ENCODE results near the gene EML4. TPM values are rescaled to one million over a fixed set of nuclear protein-coding genes. Genes with fewer than 3 reads are reported as not detected.
A peak's percentile ranks its signal among the peaks of the same experiment; 100 is the strongest.

EML4 gene
- total and polyA plus RNA-seq, 2 of the 13 experiments (the other 11 are each of a cell fraction or from before 2014, with no cell fraction given), result 243 to 476 TPM

- TF ChIP-seq HNF1B (CRISPR knock-in tag; IDR thresholded peaks at IDR 0.05) (no peak), FOXO4 (CRISPR knock-in tag; conservative IDR thresholded peaks at IDR 0.05) (no peak), ZNF160 (CRISPR knock-in tag; IDR thresholded peaks at IDR 0.05) (0 out of 2 replicates have a peak, but pooled peaks have one; percentile 36), HMGXB4 (CRISPR knock-in tag; IDR thresholded peaks at IDR 0.05; ENCODE audit: borderline replicate concordance in 1 of 2, low read depth in 1 of 2) (0 out of 4 replicates have a peak, but pooled peaks of 1 of the 2 experiments have one; percentile 10), RARA (CRISPR knock-in tag; IDR thresholded peaks at IDR 0.05) (no peak), NRL (CRISPR knock-in tag; IDR thresholded peaks at IDR 0.05; ENCODE audit: borderline replicate concordance) (peak; percentile 36; the same call in 1 of the 2 replicates), ZNF17 (CRISPR knock-in tag; IDR thresholded peaks at IDR 0.05) (no peak), SUZ12 (IDR thresholded peaks at IDR 0.05; ENCODE audit: low read depth, low read length) (no peak), ATF4 (CRISPR knock-in tag; IDR thresholded peaks at IDR 0.05) (no peak), ZNF20 (CRISPR knock-in tag; IDR thresholded peaks at IDR 0.05) (no peak), FLYWCH1 (CRISPR knock-in tag; IDR thresholded peaks at IDR 0.05) (0 out of 2 replicates have a peak, but pooled peaks have one; percentile 12), PHF8 (CRISPR knock-in tag; IDR thresholded peaks at IDR 0.05) (peak; percentile 25; the same call in 1 of the 2 replicates), GTF2F1 (IDR thresholded peaks at IDR 0.05; ENCODE audit: low read length) (no peak), POLR2AphosphoS5 (IDR thresholded peaks at IDR 0.05; ENCODE audit: low read depth, low read length) (peak; percentile 37; the same call in 1 of the 2 replicates), TIGD3 (CRISPR knock-in tag; IDR thresholded peaks at IDR 0.05; ENCODE audit: borderline replicate concordance) (no peak; the same call in 1 of the 2 replicates)
Observed at GRCh38 chr2:42337846-42338566, 168.9 kb downstream of the EML4 start (continued).

Measured in HepG2 (cell line).